HG03135 (cell line): ENCODE data around the gene MAP3K6.
"Not testable (repeated sequence)": the region's sequence is repeated elsewhere in the genome, so short reads cannot be mapped to it uniquely, and the experiment has no call there.

Source experiments
- ATAC-seq: cut with Tn5 transposase; IDR thresholded peaks from one replicate; pipeline ENCODE4 v1.9.1; 2021; ENCODE audit warnings: mild to moderate bottlenecking, moderate library complexity; ENCODE audit not compliant: unreplicated experiment

The MAP3K6 gene

GRCh38 chr1:27366411-27367159 is at the start of gene MAP3K6:
TSS of gene MAP3K6 (minus strand) at chr1:27366961. CDS start at chr1:27366597, 364 bp downstream.
- ATAC-seq, result peak; percentile 21

GRCh38 chr1:27414091-27414490 is 47.3 kb upstream of the MAP3K6 start:
- ATAC-seq, result no peak

DNA sequence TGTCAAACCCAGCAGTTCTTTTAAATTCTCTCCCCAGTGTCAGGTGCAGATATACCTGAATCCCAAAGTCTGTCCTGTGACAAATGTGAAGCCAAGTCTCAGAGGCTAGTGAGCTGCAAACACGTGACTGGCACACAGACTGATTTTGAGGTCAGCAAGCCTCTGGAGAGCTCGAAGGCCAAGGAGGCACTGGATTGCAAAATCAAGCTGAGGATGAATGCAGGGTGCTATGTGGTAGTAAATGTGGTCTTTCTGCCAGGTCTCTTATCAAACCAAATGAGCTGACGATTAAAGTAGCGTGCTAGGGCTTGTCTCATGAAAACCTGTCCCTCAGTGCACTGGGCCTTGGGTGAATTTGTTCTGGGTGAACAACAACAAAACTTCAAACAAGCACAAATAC is 46.2 kb upstream of the MAP3K6 start:
- no peak for ATAC-seq

DNA sequence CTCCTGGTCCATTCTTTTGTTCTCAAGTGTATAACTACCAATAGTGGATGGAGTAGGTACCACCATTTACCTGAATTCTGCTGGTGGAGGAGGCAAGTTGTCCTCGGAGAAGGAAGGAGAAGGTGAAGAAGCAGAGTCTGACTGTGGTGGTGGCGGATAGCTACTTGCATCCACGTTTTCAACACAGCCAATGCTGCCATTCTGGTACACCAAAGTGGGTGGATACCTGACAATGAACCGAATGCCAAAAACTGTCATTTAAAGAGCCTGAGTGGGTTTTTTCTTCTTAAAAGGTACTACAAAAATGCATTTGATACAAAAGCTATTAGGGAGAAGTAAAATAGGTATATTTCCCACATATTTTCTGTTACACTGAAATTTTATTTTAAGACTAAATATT is 45.7 kb upstream of the MAP3K6 start:
- ATAC-seq, result no peak

DNA sequence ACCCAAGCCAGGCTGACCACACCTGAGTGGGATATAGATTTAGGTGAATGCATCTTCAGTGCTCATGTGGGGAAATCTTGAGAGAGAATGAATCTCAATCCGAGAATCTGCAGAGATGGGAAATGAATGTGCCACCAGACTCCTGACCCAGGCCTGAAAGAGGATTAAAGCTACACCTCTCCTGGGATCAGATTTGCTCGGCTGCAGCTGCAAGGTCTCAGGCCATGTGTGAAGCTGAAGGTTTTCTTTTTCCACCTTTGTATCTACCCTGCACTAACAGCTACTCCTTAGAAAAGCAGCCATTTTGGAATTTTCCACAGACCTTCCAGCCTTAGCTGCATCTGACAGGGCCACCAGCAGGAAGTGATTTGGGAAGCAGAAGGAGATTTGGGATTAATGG is 43.9 kb upstream of the MAP3K6 start:
- ATAC-seq, result no peak

DNA sequence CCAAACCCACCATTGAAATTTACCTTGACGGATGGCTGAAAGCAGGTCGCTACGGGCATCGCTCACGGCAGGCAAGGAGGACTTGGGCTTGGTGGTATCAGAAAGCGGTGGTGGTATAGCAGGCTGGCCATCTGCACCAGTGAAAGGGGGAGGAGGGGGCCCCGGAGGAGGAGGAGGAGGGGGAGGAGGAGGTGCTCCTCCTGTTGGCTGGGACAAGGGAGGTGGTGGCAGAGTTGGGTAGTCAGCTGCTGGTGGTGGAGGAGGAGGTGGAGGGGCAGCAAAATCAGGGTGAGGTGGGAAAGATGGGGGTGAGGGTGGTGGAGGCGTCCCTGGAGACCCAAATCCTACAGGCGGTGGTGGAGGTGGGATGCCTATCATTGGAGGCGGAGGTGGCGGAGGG is 42.9 kb upstream of the MAP3K6 start:
- ATAC-seq, result no peak

DNA sequence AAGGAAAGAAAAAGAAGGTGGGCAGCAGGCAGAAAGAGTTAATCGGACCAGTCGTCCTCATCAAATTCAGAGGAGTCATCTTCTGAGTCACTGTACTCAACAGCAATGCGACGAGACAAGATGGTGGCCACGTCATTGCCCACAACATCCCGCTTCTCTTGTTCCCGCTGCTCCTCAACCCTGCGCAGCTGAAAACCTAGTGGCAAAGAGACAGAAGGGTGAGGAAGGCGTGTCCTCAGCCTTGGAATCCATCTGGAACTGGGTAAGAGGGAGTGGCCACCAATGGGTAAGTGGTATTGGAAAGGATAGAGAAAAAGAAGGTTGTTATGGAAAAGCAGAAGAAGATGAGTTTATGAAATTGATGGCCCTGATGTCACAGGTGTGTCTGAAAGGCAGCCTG is 41.4 kb upstream of the MAP3K6 start:
- ATAC-seq, result no peak

DNA sequence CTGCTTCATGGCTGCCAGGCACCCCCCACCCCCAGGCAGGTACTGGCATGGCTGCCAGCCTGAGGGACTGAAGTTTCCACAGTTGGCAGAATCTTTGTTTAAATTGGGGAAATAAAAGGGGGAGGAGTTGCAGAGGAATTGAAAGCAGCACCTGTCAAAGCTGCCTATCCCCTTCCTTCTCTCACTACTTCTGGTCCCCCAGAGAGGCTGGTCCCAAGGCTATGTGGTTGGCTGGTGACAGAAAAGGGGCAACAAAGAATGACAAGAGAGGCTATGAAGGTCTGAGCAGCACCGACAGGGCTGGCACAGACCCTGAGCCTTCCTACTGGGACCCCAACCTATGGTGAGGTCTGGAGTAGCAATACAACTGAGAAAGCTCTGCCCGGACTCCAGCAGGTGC is 40.0 kb upstream of the MAP3K6 start:
- not testable (repeated sequence) for ATAC-seq

DNA sequence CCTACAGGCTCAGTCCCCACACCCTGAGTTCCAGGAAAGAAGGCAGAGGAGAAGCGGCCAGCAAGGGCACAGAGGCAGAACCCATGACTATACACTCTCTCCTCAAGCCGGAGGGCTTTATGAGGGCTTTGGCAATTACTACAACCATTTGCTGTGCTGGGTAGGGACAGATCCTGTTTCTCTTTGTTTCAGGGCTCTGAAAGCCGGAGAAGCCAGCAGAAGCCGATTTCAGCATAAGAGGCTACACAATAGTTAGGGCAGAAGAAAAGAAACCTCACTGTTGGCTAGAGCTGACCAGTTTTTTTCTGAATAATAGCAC is 39.6 kb upstream of the MAP3K6 start:
- no peak for ATAC-seq

GRCh38 chr1:27405598-27406361 is 39.0 kb upstream of the MAP3K6 start:
- ATAC-seq, result not testable (repeated sequence)

DNA sequence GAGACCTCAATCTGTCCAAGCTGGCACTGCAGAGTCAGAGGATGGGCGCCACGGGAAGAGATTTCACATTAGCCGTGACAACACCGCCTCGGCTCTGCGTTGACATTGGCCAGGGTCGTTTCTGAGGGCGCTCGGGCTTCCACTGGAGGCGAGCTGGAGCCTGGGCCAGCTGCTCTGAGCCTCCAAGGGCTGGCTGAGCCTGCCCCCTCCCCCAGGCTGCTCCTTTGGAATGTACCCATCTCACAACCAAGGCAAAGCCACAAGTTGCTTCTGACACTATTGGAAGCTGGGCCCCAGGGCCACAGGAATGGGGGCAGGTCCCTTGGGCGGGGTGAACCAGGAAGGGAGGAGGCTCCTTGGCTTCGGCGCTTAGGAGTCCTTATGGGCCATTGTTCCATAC is 38.3 kb upstream of the MAP3K6 start:
- no peak for ATAC-seq

DNA sequence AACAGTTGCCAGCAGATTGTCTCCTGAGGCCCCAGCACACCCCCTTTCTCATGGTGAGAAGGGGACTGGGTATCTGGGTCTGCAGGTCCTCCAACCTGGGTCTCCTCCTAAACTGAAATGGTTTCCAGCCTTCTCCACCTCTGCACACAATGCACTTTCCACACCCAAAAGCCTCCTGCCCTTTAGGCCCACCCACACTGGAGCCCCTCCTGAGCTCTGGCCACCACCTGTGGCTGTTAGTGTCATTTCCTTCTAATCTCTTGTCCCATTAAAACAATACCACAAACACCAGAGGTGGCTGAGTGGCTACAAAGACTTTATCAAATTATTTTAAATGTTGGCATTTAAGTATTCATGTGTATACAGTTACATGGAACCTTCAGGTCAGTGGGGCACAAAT is 37.2 kb upstream of the MAP3K6 start:
- no peak for ATAC-seq

GRCh38 chr1:27403065-27403726 is 36.4 kb upstream of the MAP3K6 start:
- no peak for ATAC-seq

DNA sequence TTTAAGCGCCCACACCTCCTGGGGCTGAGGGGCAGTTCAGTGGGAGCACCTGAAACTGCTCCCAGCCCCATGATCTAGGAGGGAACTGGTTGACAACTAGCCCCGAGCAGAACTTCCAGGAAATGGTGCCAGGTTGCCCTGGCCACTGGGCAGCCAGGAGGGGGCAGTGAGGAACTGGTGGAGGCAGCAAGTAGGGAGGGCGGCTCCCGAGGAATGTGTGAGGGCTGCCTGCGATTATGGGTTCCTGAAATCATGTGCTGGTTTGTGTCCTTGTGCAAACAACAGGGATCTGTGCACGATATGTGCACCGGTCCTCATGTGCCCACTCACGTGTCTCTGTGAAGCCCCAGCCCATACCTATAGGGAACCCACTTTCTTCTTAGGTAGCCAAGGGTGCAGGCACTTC is 35.6 kb upstream of the MAP3K6 start:
- ATAC-seq, result no peak

GRCh38 chr1:27400963-27401341 is 34.2 kb upstream of the MAP3K6 start:
- no peak for ATAC-seq

DNA sequence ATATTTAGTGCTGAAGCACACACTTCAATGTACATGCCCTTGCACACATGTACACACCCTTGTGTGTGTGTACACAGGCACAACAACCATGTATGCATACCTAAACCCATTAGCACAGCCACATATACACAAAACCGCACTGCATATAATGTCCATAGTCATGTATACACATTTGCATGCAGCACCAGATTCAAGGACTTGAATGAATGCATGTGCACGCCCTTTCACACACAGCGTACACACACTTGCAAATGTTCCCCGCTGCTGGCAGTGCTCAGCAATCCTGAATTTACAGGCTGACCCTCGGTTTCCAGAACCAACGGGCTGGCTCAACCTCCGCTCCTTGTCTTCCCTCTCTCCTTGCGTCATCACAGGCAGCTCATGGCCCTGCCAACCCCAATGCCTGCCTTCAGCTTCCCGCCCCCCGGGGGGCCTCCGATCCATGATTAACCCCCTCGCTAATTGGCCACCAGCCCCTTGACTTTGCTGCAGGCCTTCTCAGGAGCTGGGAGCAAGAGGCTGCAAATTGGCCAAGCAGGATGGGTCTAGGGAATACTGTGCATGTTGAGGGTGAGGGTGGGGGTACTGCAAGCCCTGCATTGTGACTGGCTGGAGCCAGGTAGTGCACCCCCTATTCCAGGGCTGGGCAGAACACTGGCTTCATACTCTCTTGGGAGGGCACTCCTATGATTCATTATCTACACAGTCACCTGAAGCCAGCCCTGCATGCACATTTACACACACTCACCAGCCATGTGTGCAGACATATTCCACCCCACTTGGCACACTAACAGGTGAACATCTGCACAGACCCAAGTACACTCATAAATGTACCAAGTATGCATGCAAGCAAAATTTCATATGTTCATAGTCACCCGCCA is 33.6 kb upstream of the MAP3K6 start:
- ATAC-seq, result no peak

DNA sequence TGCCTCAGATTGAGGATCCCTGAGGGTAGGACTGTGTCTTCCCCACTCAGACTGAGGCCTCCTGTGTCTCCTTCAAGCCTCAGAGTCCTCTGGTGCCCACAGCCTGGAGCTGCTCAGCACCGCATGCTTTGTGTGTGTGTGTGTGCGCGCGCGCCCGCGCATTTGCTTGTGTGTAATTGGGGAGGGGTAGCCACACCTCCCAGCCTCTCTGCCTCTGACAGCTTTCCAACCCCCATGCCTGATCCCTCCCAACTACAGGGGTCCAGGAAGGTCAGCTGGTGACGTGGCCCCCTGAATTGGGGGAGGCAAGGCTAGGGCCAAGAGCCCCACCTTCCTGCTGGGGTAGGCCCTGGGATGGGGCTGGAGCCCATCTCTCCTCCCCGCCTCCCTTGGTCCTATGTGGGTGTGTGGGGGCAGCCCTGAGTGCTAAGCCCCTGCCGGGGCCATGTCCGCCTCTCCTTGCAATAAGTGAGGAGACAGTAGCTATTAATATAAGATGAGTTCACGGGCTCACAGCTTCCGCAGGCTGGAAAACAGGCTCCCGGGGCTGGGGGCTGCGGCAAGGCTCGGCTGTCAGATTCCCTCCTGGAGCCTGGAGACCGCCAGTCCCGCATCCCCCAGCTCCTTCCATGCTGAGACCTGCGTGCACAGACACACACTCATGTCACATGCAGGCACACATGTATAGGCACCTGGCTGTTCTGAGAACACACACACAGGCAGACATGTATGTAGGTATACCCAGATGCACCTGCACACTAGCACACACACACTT is 32.7 kb upstream of the MAP3K6 start:
- ATAC-seq, result no peak

GRCh38 chr1:27398405-27399149 is 31.8 kb upstream of the MAP3K6 start:
- ATAC-seq, result no peak

GRCh38 chr1:27397749-27398148 is 31.0 kb upstream of the MAP3K6 start:
- ATAC-seq, result no peak

DNA sequence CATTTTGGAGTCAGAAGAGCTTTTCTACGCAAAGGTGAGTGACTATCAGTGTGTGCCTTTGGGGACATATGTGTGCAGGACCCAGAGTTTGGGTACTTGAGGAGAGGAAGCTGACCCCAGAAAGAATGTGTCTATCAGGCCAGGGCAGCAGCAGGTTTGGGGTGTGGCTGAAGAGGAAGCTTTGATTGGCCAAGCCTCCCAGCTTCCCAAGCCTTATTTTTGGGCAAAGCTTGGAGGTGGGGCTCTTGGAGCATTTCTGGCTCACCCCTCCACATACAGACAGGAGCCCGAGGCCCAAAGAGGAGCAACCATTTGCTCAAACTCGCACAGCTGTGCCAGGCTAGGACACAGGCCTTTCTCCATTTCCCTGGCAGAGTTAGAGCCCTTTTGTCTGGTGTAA is 30.3 kb upstream of the MAP3K6 start:
- no peak for ATAC-seq
